Measurements from ENCODE around the gene ABCB8.
A peak's percentile ranks its signal among the peaks of the same experiment; 100 is the strongest.

GRCh38 chr7:151062399-151063211 is 34.4 kb downstream of the ABCB8 start:
- TF ChIP-seq NFE2L1 (tag; IDR thresholded peaks at IDR 0.05; ENCODE audit: borderline replicate concordance, low read depth) (no peak), HSF4 (CRISPR knock-in tag; IDR thresholded peaks at IDR 0.05; ENCODE audit: borderline replicate concordance) (no peak), ZBTB7A (IDR thresholded peaks at IDR 0.05; ENCODE audit: borderline replicate concordance, control insufficient read depth, low read depth, low read length) (peak; percentile 72), MTA1 (IDR thresholded peaks at IDR 0.05; ENCODE audit: borderline replicate concordance) (no peak)

All from K562 (cell line).